ENCODE measurements around the gene HCN2. TPM values are rescaled to one million over a fixed set of nuclear protein-coding genes. Genes with fewer than 3 reads are reported as not detected.

Gene HCN2
- total and polyA plus RNA-seq, 9 of the 15 experiments (the other 6 are each of a cell fraction or from before 2014, with no cell fraction given): 0.29 to 4.2 (median 0.82) TPM; not detected in 2

DNA sequence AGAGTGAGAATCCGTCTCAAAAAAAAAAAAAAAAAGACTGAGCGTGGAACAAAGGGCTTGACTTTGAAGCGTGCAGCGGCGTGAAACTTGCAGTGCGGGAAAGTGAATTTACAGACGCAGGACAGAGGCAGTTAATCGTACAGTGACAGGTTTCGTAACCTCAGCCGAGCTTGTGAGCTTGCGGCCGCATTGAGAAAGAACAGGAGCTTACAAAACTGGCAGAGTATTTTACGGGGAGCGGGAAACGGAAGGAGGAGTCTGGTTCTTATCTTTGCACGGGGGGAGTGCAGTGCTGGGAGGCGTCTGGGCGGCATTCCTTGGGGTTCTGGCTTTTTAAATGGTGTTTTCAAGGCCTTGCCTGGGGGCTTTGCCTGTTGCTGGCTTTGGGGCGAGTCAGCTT is 23.3 kb upstream of the HCN2 start (continued):
- TF ChIP-seq, protein P1, sequence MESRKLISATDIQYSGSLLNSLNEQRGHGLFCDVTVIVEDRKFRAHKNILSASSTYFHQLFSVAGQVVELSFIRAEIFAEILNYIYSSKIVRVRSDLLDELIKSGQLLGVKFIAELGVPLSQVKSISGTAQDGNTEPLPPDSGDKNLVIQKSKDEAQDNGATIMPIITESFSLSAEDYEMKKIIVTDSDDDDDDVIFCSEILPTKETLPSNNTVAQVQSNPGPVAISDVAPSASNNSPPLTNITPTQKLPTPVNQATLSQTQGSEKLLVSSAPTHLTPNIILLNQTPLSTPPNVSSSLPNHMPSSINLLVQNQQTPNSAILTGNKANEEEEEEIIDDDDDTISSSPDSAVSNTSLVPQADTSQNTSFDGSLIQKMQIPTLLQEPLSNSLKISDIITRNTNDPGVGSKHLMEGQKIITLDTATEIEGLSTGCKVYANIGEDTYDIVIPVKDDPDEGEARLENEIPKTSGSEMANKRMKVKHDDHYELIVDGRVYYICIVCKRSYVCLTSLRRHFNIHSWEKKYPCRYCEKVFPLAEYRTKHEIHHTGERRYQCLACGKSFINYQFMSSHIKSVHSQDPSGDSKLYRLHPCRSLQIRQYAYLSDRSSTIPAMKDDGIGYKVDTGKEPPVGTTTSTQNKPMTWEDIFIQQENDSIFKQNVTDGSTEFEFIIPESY (CRISPR knock-in tag; IDR thresholded peaks at IDR 0.05): peak; percentile 9; the same call in 1 of the 2 replicates
- TF ChIP-seq MCM7 (IDR thresholded peaks at IDR 0.05): no peak
- no peak for TF ChIP-seq NFRKB (IDR thresholded peaks at IDR 0.05; ENCODE audit: low read depth)
- no peak for TF ChIP-seq ZNF707 (CRISPR knock-in tag; conservative IDR thresholded peaks at IDR 0.05)
- TF ChIP-seq FOS (IDR thresholded peaks at IDR 0.05; ENCODE audit: extremely low read depth, insufficient read length): no peak
- TF ChIP-seq CBFB (CRISPR knock-in tag; IDR thresholded peaks at IDR 0.05): no peak
- no peak for TF ChIP-seq HNRNPK (IDR thresholded peaks at IDR 0.05; ENCODE audit: low read depth, low read length, poor library complexity, severe bottlenecking)
- no peak for TF ChIP-seq ZNF408 (CRISPR knock-in tag; IDR thresholded peaks at IDR 0.05; ENCODE audit: low read depth)
- TF ChIP-seq KDM5B (IDR thresholded peaks at IDR 0.05; ENCODE audit: insufficient replicate concordance, low read depth, low read length): peak; percentile 43
- TF ChIP-seq, protein P2, sequence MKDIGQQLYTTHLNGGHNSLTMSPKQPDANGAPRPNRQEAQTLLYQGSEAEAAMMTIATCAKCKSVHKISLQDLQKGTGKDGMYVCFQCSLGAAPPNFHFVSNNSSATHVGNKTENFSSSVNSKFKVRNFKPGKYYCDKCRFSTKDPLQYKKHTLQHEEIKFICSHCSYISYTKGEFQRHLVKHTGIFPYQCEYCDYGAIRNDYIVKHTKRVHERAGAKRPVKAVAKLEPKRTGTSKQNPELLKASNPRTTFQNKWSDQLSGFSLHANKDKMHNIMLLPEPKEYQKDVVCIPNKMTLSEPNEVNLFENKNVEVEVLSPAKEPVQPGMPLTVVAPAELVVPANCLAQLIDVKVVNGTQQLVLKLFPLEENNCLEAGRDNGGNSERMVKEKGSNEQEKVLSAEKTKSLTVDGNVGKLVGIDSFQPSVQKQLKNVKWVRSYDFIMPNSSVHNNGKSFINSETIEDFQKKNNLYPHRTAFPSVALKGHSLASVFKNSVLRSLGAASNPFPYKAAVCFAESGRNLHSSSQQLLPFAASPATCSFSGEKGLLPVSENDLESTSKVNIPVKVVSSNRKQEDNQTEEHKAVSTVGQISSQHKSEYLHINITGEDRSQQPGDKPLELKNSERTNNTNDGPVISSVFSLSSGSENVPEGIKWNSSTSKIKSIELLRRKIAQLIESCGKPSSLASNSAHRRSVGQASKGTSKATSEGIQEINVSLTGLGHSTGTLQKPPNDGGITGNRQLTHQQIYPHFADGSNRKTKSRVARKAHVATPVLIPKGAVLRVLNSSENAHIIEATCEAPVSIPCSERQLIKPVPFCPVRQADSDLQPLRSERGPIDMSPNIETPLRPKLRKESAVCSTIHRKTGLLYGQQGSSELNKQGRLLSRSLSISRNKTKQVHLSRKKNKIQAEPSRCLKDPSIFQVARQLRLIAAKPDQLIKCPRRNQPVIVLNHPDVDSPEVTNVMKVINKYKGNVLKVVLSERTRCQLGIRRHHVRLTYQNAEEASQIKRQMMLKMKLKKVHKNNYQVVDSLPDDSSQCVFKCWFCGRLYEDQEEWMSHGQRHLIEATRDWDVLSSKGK (CRISPR knock-in tag; IDR thresholded peaks at IDR 0.05): no peak
- TF ChIP-seq, protein P3, sequence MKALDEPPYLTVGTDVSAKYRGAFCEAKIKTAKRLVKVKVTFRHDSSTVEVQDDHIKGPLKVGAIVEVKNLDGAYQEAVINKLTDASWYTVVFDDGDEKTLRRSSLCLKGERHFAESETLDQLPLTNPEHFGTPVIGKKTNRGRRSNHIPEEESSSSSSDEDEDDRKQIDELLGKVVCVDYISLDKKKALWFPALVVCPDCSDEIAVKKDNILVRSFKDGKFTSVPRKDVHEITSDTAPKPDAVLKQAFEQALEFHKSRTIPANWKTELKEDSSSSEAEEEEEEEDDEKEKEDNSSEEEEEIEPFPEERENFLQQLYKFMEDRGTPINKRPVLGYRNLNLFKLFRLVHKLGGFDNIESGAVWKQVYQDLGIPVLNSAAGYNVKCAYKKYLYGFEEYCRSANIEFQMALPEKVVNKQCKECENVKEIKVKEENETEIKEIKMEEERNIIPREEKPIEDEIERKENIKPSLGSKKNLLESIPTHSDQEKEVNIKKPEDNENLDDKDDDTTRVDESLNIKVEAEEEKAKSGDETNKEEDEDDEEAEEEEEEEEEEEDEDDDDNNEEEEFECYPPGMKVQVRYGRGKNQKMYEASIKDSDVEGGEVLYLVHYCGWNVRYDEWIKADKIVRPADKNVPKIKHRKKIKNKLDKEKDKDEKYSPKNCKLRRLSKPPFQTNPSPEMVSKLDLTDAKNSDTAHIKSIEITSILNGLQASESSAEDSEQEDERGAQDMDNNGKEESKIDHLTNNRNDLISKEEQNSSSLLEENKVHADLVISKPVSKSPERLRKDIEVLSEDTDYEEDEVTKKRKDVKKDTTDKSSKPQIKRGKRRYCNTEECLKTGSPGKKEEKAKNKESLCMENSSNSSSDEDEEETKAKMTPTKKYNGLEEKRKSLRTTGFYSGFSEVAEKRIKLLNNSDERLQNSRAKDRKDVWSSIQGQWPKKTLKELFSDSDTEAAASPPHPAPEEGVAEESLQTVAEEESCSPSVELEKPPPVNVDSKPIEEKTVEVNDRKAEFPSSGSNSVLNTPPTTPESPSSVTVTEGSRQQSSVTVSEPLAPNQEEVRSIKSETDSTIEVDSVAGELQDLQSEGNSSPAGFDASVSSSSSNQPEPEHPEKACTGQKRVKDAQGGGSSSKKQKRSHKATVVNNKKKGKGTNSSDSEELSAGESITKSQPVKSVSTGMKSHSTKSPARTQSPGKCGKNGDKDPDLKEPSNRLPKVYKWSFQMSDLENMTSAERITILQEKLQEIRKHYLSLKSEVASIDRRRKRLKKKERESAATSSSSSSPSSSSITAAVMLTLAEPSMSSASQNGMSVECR (CRISPR knock-in tag; IDR thresholded peaks at IDR 0.05): no peak
- no peak for TF ChIP-seq PCBP1 (IDR thresholded peaks at IDR 0.05; ENCODE audit: low read depth, low read length, poor library complexity, severe bottlenecking)
- no peak for TF ChIP-seq FOXM1 (IDR thresholded peaks at IDR 0.05; ENCODE audit: low read depth)
- TF ChIP-seq FOXM1 (CRISPR knock-in tag; IDR thresholded peaks at IDR 0.05; ENCODE audit: low read depth): no peak
- no peak for TF ChIP-seq MAX (CRISPR knock-in tag; IDR thresholded peaks at IDR 0.05)
- TF ChIP-seq SMARCB1 (IDR thresholded peaks at IDR 0.05; ENCODE audit: insufficient read length, low read depth): no peak
- no peak for TF ChIP-seq ETV6 (IDR thresholded peaks at IDR 0.05; ENCODE audit: borderline replicate concordance in 1 of 2, low read depth in 2 of 2, low read length in 1 of 2)
- TF ChIP-seq ETV6 (CRISPR knock-in tag; IDR thresholded peaks at IDR 0.05; ENCODE audit: borderline replicate concordance): no peak
- TF ChIP-seq ZNF584 (CRISPR knock-in tag; IDR thresholded peaks at IDR 0.05; ENCODE audit: low read depth): no peak
